ENCODE measurements around the gene SCO1.
"Not testable (repeated sequence)": the region's sequence is repeated elsewhere in the genome, so short reads cannot be mapped to it uniquely, and the experiment has no call there.

The SCO1 gene

DNA sequence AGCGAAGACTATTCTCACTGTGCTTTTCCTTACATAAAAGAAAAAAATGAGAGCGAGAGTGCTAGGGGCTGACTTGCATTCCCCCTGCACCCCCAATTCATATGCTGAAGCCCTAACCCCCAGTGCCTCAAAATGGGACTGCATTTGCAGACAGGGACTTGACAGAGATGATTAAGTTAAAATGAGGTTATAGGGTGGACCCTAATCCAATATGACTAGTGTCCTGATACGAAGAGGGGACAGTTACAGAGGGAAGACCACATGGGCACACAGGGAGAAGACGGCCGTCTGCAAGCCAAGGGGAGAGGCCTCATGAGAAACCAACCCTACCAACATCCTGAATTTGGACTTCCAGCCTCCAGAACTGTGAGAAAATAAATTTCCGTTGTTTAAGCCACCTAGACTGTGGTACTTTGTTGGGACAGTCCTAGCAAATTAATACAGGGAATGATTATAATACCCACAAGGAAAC, 34.1 kb upstream of the SCO1 start:
- no peak overlapping the region for H3K4me3 ChIP-seq (ENCODE audit: low read depth, low read length)
- no peak for DNase-seq (ENCODE audit: low read depth)
- TF ChIP-seq, protein P1, sequence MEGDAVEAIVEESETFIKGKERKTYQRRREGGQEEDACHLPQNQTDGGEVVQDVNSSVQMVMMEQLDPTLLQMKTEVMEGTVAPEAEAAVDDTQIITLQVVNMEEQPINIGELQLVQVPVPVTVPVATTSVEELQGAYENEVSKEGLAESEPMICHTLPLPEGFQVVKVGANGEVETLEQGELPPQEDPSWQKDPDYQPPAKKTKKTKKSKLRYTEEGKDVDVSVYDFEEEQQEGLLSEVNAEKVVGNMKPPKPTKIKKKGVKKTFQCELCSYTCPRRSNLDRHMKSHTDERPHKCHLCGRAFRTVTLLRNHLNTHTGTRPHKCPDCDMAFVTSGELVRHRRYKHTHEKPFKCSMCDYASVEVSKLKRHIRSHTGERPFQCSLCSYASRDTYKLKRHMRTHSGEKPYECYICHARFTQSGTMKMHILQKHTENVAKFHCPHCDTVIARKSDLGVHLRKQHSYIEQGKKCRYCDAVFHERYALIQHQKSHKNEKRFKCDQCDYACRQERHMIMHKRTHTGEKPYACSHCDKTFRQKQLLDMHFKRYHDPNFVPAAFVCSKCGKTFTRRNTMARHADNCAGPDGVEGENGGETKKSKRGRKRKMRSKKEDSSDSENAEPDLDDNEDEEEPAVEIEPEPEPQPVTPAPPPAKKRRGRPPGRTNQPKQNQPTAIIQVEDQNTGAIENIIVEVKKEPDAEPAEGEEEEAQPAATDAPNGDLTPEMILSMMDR (IDR thresholded peaks at IDR 0.05; ENCODE audit: insufficient read depth, low read depth, low read length, missing control alignments): no peak

DNA sequence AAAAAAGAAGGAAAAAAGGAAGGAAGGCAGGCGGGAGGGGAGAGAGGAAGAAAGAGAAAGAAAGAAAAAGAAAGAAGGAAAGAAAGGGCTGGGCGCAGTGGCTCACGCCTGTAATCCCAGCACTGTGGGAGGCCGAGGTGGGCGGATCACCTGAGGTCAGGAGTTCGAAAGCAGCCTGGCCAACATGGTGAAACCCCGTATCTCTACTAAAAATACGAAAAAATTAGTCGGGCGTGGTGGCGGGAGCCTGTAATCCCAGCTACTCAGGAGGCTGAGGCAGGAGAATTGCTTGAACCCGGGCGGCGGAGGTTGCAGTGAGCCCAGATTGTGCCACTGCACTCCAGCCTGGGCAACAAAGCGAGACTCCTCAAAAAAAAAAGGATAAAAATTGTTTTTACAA, 32.9 kb upstream of the SCO1 start:
- peak overlapping the region; percentile 58 for H3K4me3 ChIP-seq (ENCODE audit: low read depth, low read length)
- not testable (repeated sequence) for DNase-seq (ENCODE audit: low read depth)

- H3K4me3 ChIP-seq (ENCODE audit: low read depth, low read length): peak within 1 kb of the TSS; percentile 58
- peak; percentile 54 for DNase-seq (ENCODE audit: low read depth)
- TF ChIP-seq, protein P1 (IDR thresholded peaks at IDR 0.05; ENCODE audit: insufficient read depth, low read depth, low read length, missing control alignments): no peak
Measured at GRCh38 chr17:10729334-10730193, 32.2 kb upstream of the SCO1 start, which contains the start of gene TMEM220. TMEM220 (minus strand) TSS chr17:10730023; CDS start chr17:10729851, 172 bp downstream.

DNA sequence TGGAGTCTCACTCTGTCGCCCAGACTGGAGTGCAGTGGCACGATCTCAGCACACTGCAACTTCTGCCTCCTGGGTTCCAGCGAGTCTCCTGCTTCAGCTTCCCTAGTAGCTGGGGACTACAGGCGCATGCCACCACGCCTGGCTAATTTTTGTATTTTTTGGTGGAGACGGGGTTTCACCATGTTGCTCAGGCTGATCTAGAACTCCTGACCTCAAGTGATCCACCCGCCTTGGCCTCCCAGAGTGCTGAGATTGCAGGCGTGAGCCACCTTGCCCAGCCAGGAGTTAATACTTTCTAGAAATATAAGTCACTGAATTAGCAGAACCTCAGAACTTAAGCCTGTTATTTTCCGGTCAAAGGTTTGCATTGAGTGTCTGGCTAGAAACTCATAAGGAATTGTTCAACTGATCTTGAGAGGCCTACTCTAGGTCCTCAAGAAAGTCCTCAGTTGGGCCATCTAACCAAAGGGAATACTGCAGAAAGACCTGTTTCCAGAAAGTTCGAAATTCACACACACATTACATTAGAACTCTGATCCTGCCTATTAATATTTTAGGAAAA, 31.1 kb upstream of the SCO1 start:
- no peak for DNase-seq (ENCODE audit: low read depth)
- TF ChIP-seq, protein P1 (IDR thresholded peaks at IDR 0.05; ENCODE audit: insufficient read depth, low read depth, low read length, missing control alignments): no peak
- H3K4me3 ChIP-seq (ENCODE audit: low read depth, low read length): no peak overlapping the region

GRCh38 chr17:10727192-10727591, 29.9 kb upstream of the SCO1 start:
- no peak overlapping the region for H3K4me3 ChIP-seq (ENCODE audit: low read depth, low read length)
- TF ChIP-seq, protein P1 (IDR thresholded peaks at IDR 0.05; ENCODE audit: insufficient read depth, low read depth, low read length, missing control alignments): no peak
- no peak for DNase-seq (ENCODE audit: low read depth)

DNA sequence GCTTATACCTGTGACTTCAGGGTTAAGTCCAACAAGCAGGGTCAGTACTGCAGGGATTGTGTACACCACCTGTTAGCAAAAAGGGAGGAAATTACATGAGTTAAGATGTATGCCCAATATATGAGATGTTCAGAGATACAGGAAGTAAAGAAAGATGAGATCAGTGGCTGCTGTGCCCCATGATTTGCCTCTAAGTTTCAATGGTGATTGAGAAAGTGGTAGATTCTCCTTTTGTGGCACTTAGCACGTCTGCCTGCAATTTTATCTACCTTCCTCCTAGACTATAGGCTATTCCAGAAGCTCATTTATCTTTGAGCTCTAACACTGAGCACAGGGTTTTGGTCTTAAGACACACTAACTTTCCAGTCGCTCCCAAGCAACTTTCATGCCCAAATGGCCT, 28.9 kb upstream of the SCO1 start:
- DNase-seq (ENCODE audit: low read depth): no peak
- TF ChIP-seq, protein P1 (IDR thresholded peaks at IDR 0.05; ENCODE audit: insufficient read depth, low read depth, low read length, missing control alignments): no peak
- H3K4me3 ChIP-seq (ENCODE audit: low read depth, low read length): no peak overlapping the region

DNA sequence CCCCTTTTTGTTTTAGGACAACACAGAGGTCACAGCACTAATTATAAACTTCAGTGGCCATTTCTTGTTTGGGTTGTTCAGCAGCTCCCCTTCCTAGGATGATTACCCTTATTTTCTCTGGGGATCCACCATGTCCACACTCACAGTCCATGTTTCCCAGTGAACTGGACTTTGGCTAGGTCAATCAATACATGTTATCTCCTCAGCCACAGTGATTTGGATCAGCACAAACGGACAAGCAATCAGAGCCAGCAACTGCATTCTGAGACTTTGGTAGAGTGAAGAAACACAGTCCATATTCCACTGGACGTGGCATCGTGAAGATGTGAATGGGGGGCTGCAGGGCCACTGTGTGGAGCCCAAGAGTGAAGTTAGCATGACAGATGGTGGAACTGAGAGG, 27.9 kb upstream of the SCO1 start:
- DNase-seq (ENCODE audit: low read depth): no peak
- TF ChIP-seq, protein P1 (IDR thresholded peaks at IDR 0.05; ENCODE audit: insufficient read depth, low read depth, low read length, missing control alignments): no peak
- no peak overlapping the region for H3K4me3 ChIP-seq (ENCODE audit: low read depth, low read length)

All from GM12865 (cell line).